Tibial nerve (tissue), 4 donors: ENCODE data around the gene ZNF787. TPM values are rescaled to one million over a fixed set of nuclear protein-coding genes. Genes with fewer than 3 reads are reported as not detected.
A peak's percentile ranks its signal among the peaks of the same experiment; 100 is the strongest.

Experiments
- DNase-seq, 2 donors: peaks; one replicate each; pipeline ENCODE4 v3.0.0-alpha.2; 2019; ENCODE audit warnings: low spot score in 2 of 2
- H3K27ac ChIP-seq, 4 donors: fragments of 200-600 bp; sonication (generic) in 3 of 4; one replicate each; pipeline ENCODE4 v1.5.1; 2017 to 2019; ENCODE audit warnings: mild to moderate bottlenecking in 1 of 4
- H3K27me3 ChIP-seq, 2 donors: fragments of 200-600 bp; sonication (generic) in 1 of 2; one replicate each; pipeline versions ENCODE4 v1.5.1 to v1.6.0; 2017 to 2019
- H3K36me3 ChIP-seq, 3 donors: fragments of 200-600 bp; sonication (generic); one replicate each; pipeline ENCODE4 v1.5.1; 2018 to 2019
- H3K4me1 ChIP-seq, 4 donors: fragments of 200-600 bp; sonication (generic) in 3 of 4; one replicate each; pipeline ENCODE4 v1.5.1; 2017 to 2019
- H3K4me3 ChIP-seq, 4 donors: fragments of 200-600 bp; sonication (generic) in 3 of 4; one replicate each; pipeline ENCODE4 v1.5.1; 2017 to 2019; ENCODE audit warnings: mild to moderate bottlenecking in 1 of 4, moderate library complexity in 1 of 4
- H3K9me3 ChIP-seq, 4 donors: fragments of 200-600 bp; sonication (generic) in 3 of 4; one replicate each; pipeline ENCODE4 v1.5.1; 2017 to 2019
- EP300 ChIP-seq, 2 donors: sonication (generic); formaldehyde crosslinking; IDR thresholded peaks; one replicate each; pipeline ENCODE4 v1.6.1; 2017; ENCODE audit warnings: antibody characterized with exemption in 2 of 2, mild to moderate bottlenecking in 1 of 2
- POLR2A ChIP-seq, 2 donors: fragments of 450-650 bp; IDR thresholded peaks; one replicate each; pipeline ENCODE4 v1.6.1; 2017; ENCODE audit warnings: antibody characterized with exemption in 2 of 2, mild to moderate bottlenecking in 2 of 2, moderate library complexity in 2 of 2
- WGBS, 2 donors: methylation state at CpG; one replicate each; pipeline ENCODE4 v1.1.5; 2018; 5-methylcytosine and 5-hydroxymethylcytosine counted together
- total RNA-seq, 4 donors: library from RNA; depleted of rRNA; stranded (reverse); fragments of >200 nt; gene quantifications; one replicate each; pipeline ENCODE4 v1.1.0, GENCODE V29; 2016
- TF ChIP-seq, protein P1 (sequence below), 5 experiments: fragments of 200-600 bp in 3 of 5; fragments of 450-650 bp in 2 of 5; sonication (generic) in 3 of 5; IDR thresholded peaks; one replicate each; pipeline ENCODE4 v1.5.1; 2016 to 2019; ENCODE audit warnings: antibody characterized with exemption in 5 of 5, mild to moderate bottlenecking in 3 of 5, moderate library complexity in 2 of 5

ZNF787 gene
- total RNA-seq, 4 donors from 2014 or later, result 13.6 to 21.6 (median 18.5) TPM

DNA sequence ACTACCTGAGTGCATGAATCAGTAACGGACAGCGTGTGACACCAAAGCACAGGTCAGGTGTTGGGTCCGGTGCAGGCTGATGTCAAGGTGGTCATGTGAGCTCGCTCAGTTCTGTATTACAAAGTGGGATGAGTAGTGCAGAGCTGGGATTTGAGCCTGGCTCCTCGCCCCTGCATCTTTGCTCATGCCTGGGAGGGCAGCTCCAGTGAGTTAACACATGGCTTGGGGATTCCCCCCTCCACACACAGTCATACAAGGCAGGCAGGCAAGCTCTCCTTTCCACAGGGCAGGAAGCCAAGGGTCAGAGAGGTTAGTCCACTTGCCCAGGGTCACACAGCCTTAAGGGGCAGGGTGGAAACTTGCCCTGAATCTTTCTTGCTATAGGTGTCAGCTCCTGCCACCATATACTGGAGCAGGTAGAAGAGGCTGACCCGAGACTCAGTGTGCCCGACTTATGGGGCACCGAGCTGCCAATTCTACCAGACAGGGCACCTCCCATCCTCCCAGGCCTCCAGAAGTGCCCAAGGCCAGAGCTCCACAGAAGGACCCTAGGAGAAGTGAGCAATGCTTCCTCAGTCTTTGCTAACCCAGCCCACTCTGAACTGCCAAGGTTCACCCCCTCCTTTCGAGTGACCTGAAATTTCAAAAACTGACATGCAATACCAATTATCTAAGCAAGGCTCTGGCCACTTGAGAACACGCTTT is 35.4 kb downstream of the ZNF787 start:
- DNase-seq, result no peak
- Histone ChIP-seq H3K27ac (no peak overlapping the region), H3K4me3 (no peak overlapping the region), H3K27me3 (peaks cover 0 to 3% of the 10 kb centered on the region in 2 donors), H3K9me3 (no peaks in the 10 kb centered on the region), H3K36me3 (peaks cover 0 to 43% (median 5%) of the 10 kb centered on the region in 3 donors), H3K4me1 (peaks cover 0 to 32% (median 5%) of the 10 kb centered on the region in 4 donors)
- no peak for TF ChIP-seq POLR2A (IDR thresholded peaks at IDR 0.05)
- TF ChIP-seq, protein P1, sequence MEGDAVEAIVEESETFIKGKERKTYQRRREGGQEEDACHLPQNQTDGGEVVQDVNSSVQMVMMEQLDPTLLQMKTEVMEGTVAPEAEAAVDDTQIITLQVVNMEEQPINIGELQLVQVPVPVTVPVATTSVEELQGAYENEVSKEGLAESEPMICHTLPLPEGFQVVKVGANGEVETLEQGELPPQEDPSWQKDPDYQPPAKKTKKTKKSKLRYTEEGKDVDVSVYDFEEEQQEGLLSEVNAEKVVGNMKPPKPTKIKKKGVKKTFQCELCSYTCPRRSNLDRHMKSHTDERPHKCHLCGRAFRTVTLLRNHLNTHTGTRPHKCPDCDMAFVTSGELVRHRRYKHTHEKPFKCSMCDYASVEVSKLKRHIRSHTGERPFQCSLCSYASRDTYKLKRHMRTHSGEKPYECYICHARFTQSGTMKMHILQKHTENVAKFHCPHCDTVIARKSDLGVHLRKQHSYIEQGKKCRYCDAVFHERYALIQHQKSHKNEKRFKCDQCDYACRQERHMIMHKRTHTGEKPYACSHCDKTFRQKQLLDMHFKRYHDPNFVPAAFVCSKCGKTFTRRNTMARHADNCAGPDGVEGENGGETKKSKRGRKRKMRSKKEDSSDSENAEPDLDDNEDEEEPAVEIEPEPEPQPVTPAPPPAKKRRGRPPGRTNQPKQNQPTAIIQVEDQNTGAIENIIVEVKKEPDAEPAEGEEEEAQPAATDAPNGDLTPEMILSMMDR (IDR thresholded peaks at IDR 0.05), result no peak
- no peak for TF ChIP-seq EP300 (IDR thresholded peaks at IDR 0.05)
- 79 to 85% methylated on average over 10 of the region's 10 CpGs for WGBS, 2 donors

DNA sequence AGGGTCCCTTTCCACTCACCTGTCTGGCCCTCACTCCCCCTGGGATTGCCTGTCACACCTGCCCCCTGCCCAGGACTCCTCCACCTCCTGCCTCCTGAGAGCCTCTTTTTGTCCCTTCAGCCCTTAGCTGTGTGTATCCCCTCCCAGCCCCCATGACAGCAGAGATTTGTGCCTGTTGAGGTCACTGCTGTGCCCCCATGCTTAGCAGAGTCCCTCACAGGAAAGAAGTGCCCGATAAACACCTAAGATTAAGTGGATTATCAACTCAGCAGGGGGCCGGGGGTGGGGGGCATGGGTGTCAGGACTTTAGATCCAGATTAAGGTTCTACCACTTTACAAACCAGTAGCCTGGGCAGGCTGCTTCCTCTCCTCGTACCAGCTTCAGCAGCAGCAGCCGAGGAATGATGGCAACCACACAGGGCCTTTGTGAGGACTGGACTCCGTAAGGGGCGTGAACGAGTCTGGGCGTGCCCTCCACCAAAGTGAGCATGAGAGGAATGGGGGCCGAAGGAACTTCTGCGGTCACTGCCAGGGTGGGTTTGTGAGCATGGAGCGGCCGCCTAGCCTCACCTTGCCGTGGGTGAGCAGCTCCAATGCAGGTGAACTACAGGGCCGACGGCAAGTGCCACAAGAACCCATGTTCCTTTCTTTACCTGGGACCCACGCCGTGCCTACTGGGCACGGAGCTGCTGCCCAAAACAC is 36.1 kb downstream of the ZNF787 start:
- Histone ChIP-seq H3K9me3 (no peaks in the 10 kb centered on the region), H3K4me3 (no peak overlapping the region), H3K27ac (no peak overlapping the region), H3K36me3 (peaks cover 0 to 39% (median 5%) of the 10 kb centered on the region in 3 donors), H3K27me3 (peaks cover 0 to 3% of the 10 kb centered on the region in 2 donors), H3K4me1 (peaks cover 0 to 26% (median 5%) of the 10 kb centered on the region in 4 donors)
- WGBS, 2 donors, result 59 to 73% methylated on average over 17 to 18 of the region's 18 CpGs
- DNase-seq, result no peak
- TF ChIP-seq POLR2A (IDR thresholded peaks at IDR 0.05) (no peak), EP300 (IDR thresholded peaks at IDR 0.05) (no peak)
- TF ChIP-seq, protein P1 (IDR thresholded peaks at IDR 0.05), result no peak

DNA sequence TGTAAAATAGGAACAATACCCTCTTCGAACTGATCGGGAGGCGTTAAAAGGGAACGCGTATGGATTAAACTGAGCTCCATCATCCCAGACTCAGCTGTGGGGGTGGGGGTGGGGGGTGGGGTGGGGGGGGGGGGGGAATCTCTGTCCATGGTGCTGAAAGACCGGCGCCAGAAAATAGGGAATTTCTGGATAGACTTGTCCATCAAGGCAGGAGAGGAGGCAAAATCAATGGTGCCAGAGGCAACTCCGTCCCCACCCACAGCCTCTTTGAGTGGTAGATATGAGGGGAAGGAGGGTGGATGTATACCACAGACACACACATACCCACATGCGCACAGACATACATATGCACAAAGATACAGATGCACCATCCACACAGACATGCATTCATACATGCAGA is 37.4 kb downstream of the ZNF787 start:
- no peak for DNase-seq
- peaks cover 0 to 22% (median 5%) of the 10 kb centered on the region in 4 donors for H3K4me1 ChIP-seq
- 60 to 77% methylated on average over 9 of the region's 9 CpGs for WGBS, 2 donors
- H3K36me3 ChIP-seq, result peaks cover 0 to 29% (median 3%) of the 10 kb centered on the region in 3 donors
- H3K27me3 ChIP-seq, result peaks cover 0 to 3% of the 10 kb centered on the region in 2 donors
- H3K4me3 ChIP-seq, result no peak overlapping the region
- no peaks in the 10 kb centered on the region for H3K9me3 ChIP-seq
- H3K27ac ChIP-seq, result no peak overlapping the region
- TF ChIP-seq, protein P1 (IDR thresholded peaks at IDR 0.05), result no peak
- TF ChIP-seq POLR2A (IDR thresholded peaks at IDR 0.05) (no peak), EP300 (IDR thresholded peaks at IDR 0.05) (no peak)

DNA sequence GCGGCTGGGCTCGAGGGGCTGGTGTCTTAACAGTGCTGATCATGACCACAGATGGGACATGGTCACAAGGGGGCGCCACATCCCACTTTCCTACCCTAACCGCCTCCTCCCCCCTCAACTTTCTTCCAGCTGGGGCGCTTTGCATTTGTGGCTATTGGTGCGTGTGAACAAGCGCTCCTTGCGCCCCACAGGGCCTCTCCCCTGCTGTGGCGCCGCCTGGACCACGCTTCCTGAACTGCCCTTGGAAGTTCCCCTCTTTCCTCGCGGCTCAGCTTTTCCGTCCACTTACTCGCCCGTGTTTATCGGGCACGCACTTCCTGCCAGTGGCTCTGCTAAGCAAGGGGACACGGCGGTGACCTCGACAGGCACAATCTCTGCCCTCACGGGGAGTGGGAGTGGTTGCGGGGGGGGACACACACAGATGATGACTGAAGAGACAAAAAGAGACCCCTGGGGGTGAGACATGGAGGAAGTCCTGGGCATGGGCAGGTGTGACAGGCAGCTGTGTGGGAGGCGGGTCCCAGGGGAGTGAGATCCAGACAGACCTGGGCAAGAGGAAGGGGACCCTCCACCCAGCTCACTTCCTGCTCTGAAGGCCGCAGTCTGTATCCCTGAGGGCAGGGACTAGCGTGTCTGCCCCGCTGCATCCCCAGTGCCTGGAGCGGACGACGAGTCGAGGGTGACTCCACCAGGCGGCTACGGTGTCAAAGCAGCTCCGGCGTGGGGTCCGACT is 40.3 kb downstream of the ZNF787 start:
- Histone ChIP-seq H3K27me3 (peaks cover 0 to 3% of the 10 kb centered on the region in 2 donors), H3K9me3 (no peaks in the 10 kb centered on the region), H3K36me3 (peaks cover 0 to 5% (median 0%) of the 10 kb centered on the region in 3 donors), H3K4me3 (peak overlapping the region in 3 of 4 donors; percentile 36 to 41 (median 40)), H3K27ac (no peak overlapping the region), H3K4me1 (peaks cover 0 to 17% (median 5%) of the 10 kb centered on the region in 4 donors)
- TF ChIP-seq, protein P1 (IDR thresholded peaks at IDR 0.05), result peak; percentile 33 to 57 (median 40)
- no peak for TF ChIP-seq EP300 (IDR thresholded peaks at IDR 0.05)
- DNase-seq, result peak; percentile 57 to 75
- WGBS, 2 donors, result 2% methylated on average over 25 to 29 of the region's 36 CpGs
